Stimulated activated CD4-positive, alpha-beta T cell treated with anti-CD3 and anti-CD28 coated beads, Interleukin-12 subunit alpha, Interleukin-12 subunit beta, amount 100 ng/mL, for 48 hours (primary cell): ENCODE results near the gene BCL2.

ENCODE experiments used
- DNase-seq, 3 donors: peaks; one replicate each; pipeline ENCODE4 v3.0.0-alpha.2; 2020; ENCODE audit warnings: low read depth in 2 of 3, low spot score in 1 of 3

The BCL2 gene

GRCh38 chr18:63126134-63127069 lies 193.2 kb downstream of the BCL2 start:
- no peak for DNase-seq

- DNase-seq: no peak
Measured at GRCh38 chr18:63120620-63121019, 198.9 kb downstream of the BCL2 start.

- DNase-seq: no peak
Measured at GRCh38 chr18:63119647-63120046, 199.9 kb downstream of the BCL2 start.

GRCh38 chr18:63113899-63114565 lies 205.5 kb downstream of the BCL2 start:
- no peak for DNase-seq

GRCh38 chr18:63112706-63113105 lies 206.9 kb downstream of the BCL2 start:
- no peak for DNase-seq

- DNase-seq: no peak
Measured at GRCh38 chr18:63111671-63112402, 207.7 kb downstream of the BCL2 start.

- DNase-seq: no peak
Measured at GRCh38 chr18:63109802-63110201, 209.8 kb downstream of the BCL2 start.

GRCh38 chr18:63109022-63109421 lies 210.5 kb downstream of the BCL2 start:
- no peak for DNase-seq

GRCh38 chr18:63107931-63108330 lies 211.6 kb downstream of the BCL2 start:
- no peak for DNase-seq

GRCh38 chr18:63107171-63107845 lies 212.3 kb downstream of the BCL2 start:
- DNase-seq: no peak

GRCh38 chr18:63106727-63107126 lies 212.8 kb downstream of the BCL2 start:
- DNase-seq: no peak

- DNase-seq: no peak
Measured at GRCh38 chr18:63105636-63106316, 213.8 kb downstream of the BCL2 start.

GRCh38 chr18:63104868-63105267 lies 214.7 kb downstream of the BCL2 start:
- DNase-seq: no peak

- no peak for DNase-seq
Measured at GRCh38 chr18:63102941-63103744, 216.4 kb downstream of the BCL2 start.

GRCh38 chr18:63100630-63101055 lies 218.9 kb downstream of the BCL2 start:
- no peak for DNase-seq

- DNase-seq: no peak
Measured at GRCh38 chr18:63099848-63100629, 219.5 kb downstream of the BCL2 start.

GRCh38 chr18:63099091-63099840 lies 220.3 kb downstream of the BCL2 start:
- no peak for DNase-seq
